Colonic mucosa (tissue), 4 donors: Measurements from ENCODE around the gene GTPBP4. TPM values are rescaled to one million over a fixed set of nuclear protein-coding genes. Genes with fewer than 3 reads are reported as not detected.

ENCODE experiments used
- DNase-seq: peaks from one replicate; pipeline ENCODE4 v3.0.0-alpha.2; 2020
- H3K27ac ChIP-seq: fragments of 200-600 bp; one replicate; pipeline ENCODE4 v1.8.0; 2021
- H3K27me3 ChIP-seq: fragments of 200-600 bp; one replicate; pipeline ENCODE4 v1.8.0; 2021
- H3K36me3 ChIP-seq: fragments of 200-600 bp; one replicate; pipeline ENCODE4 v1.8.0; 2021
- H3K4me1 ChIP-seq: fragments of 200-600 bp; one replicate; pipeline ENCODE4 v1.8.0; 2021; ENCODE audit warnings: mild to moderate bottlenecking
- H3K4me3 ChIP-seq: fragments of 200-600 bp; one replicate; pipeline ENCODE4 v1.8.0; 2021
- H3K9ac ChIP-seq, 2 donors: one replicate each; pipeline ENCODE4 v1.7.0; 2013; ENCODE audit warnings: control low read depth in 2 of 2, low read depth in 2 of 2, low read length in 2 of 2
- H3K9me3 ChIP-seq: fragments of 200-600 bp; one replicate; pipeline ENCODE4 v1.8.0; 2021
- CTCF ChIP-seq: fragments of 200-600 bp; IDR thresholded peaks from one replicate; pipeline ENCODE4 v1.8.0; 2022; ENCODE audit warnings: antibody characterized with exemption, mild to moderate bottlenecking
- intact Hi-C: fragments of 100-400 bp; cut with DNase I; formaldehyde crosslinking; loops from one replicate; pipeline ENCODE4 v1.14.1; 2022
- total RNA-seq, 2 donors: library from RNA; stranded (reverse); fragmentation: NEBNext Ultra II Directional in 1 of 2; extraction: Animal tissue kit (Norgen Biotek cat#: 25700) in 1 of 2; gene quantifications; one replicate each; pipeline ENCODE4 v1.2.1, GENCODE V29; 2021
- donor health status: healthy.
- donor health status: DM: no; HTN: no; CAD: no.
- donor health status: DM: no; HTN: no; CAD: no.

Gene GTPBP4
- total RNA-seq, 2 donors from 2014 or later = 22.4 to 43.6 TPM

- Histone ChIP-seq H3K4me1 (no peaks in the 10 kb centered on the region), H3K9ac (no peak overlapping the region), H3K27ac (no peak overlapping the region), H3K36me3 (no peaks in the 10 kb centered on the region), H3K9me3 (no peaks in the 10 kb centered on the region), H3K27me3 (no peaks in the 10 kb centered on the region), H3K4me3 (no peak overlapping the region)
- no peak for DNase-seq
- intact Hi-C loops = no loop called here
- no peak for TF ChIP-seq CTCF
These were observed 33.0 kb upstream of the GTPBP4 start for GRCh38 chr10:955127-955819.

GRCh38 chr10:955820-956217 is 32.4 kb upstream of the GTPBP4 start:
- Histone ChIP-seq H3K4me3 (no peak overlapping the region), H3K9me3 (no peaks in the 10 kb centered on the region), H3K9ac (no peak overlapping the region), H3K27ac (no peak overlapping the region), H3K27me3 (no peaks in the 10 kb centered on the region), H3K4me1 (no peaks in the 10 kb centered on the region), H3K36me3 (no peaks in the 10 kb centered on the region)
- no peak for TF ChIP-seq CTCF
- intact Hi-C loops = no loop called here
- no peak for DNase-seq

GRCh38 chr10:958106-958505 is 30.1 kb upstream of the GTPBP4 start:
- H3K36me3 ChIP-seq = no peaks in the 10 kb centered on the region
- DNase-seq = no peak
- no peak overlapping the region for H3K9ac ChIP-seq
- intact Hi-C loops = no loop called here
- no peak overlapping the region for H3K4me3 ChIP-seq
- no peak for TF ChIP-seq CTCF
- H3K27ac ChIP-seq = no peak overlapping the region
- H3K27me3 ChIP-seq = no peaks in the 10 kb centered on the region
- no peaks in the 10 kb centered on the region for H3K4me1 ChIP-seq
- H3K9me3 ChIP-seq = no peaks in the 10 kb centered on the region

GRCh38 chr10:958856-959255 is 29.4 kb upstream of the GTPBP4 start:
- DNase-seq = no peak
- no peak overlapping the region for H3K4me3 ChIP-seq
- no peaks in the 10 kb centered on the region for H3K36me3 ChIP-seq
- no peak overlapping the region for H3K9ac ChIP-seq
- no peaks in the 10 kb centered on the region for H3K27me3 ChIP-seq
- H3K27ac ChIP-seq = no peak overlapping the region
- intact Hi-C loops = no loop called here
- no peaks in the 10 kb centered on the region for H3K9me3 ChIP-seq
- no peaks in the 10 kb centered on the region for H3K4me1 ChIP-seq
- TF ChIP-seq CTCF = no peak

GRCh38 chr10:962342-962741 is 25.9 kb upstream of the GTPBP4 start:
- intact Hi-C loops = no loop called here
- H3K27me3 ChIP-seq = no peaks in the 10 kb centered on the region
- no peaks in the 10 kb centered on the region for H3K36me3 ChIP-seq
- no peak overlapping the region for H3K4me3 ChIP-seq
- TF ChIP-seq CTCF = no peak
- no peak overlapping the region for H3K27ac ChIP-seq
- H3K4me1 ChIP-seq = no peaks in the 10 kb centered on the region
- DNase-seq = no peak
- H3K9me3 ChIP-seq = no peaks in the 10 kb centered on the region
- no peak overlapping the region for H3K9ac ChIP-seq
